CD4-positive, alpha-beta T cell (primary cell): ENCODE data around the gene C1QTNF6. TPM values are rescaled to one million over a fixed set of nuclear protein-coding genes. Genes with fewer than 3 reads are reported as not detected.

Source experiments
- ATAC-seq: fragments of 200-7000 bp; cut with Tn5 transposase; one replicate; pipeline ENCODE4 v1.10.0; 2022; ENCODE audit warnings: mild to moderate bottlenecking; ENCODE audit not compliant: poor library complexity
- CTCF ChIA-PET: fragments of 350-600 bp; sonication (Branson Sonifier 250); formaldehyde crosslinking; loops from one replicate; lab custom pipeline; 2021; ENCODE audit warnings: antibody characterized with exemption, inconsistent platforms; lab: Charles Lee
- POLR2A ChIA-PET: fragments of 350-600 bp; sonication (Branson Sonifier 250); formaldehyde crosslinking; loops from one replicate; lab custom pipeline; 2021; ENCODE audit warnings: antibody characterized with exemption, inconsistent platforms; lab: Charles Lee
- DNase-seq, 14 experiments: peaks; one replicate each; pipeline ENCODE4 v3.0.0-alpha.2; 2013 to 2020; ENCODE audit warnings: mixed read lengths in 2 of 14
- H3K27ac ChIP-seq, 2 donors: one replicate each; pipeline versions ENCODE4 v1.5.1 to v1.7.0; 2013; ENCODE audit warnings: low read length in 2 of 2, low read depth in 1 of 2, mild to moderate bottlenecking in 1 of 2
- H3K27me3 ChIP-seq, 2 experiments: 1 replicate in 1 of 2; 2 replicates in 1 of 2; pipeline versions ENCODE4 v1.6.1 to v1.7.0; 2013; ENCODE audit warnings: low read length in 2 of 2, control low read depth in 1 of 2, mild to moderate bottlenecking in 1 of 2, moderate library complexity in 1 of 2; ENCODE audit not compliant: insufficient read depth in 2 of 2, control insufficient read depth in 1 of 2
- H3K36me3 ChIP-seq: one replicate; pipeline ENCODE4 v1.6.1; 2013; ENCODE audit warnings: low read length, control low read depth; ENCODE audit not compliant: insufficient read depth
- H3K4me1 ChIP-seq: one replicate; pipeline ENCODE4 v1.6.1; 2013; ENCODE audit warnings: low read length, control low read depth; ENCODE audit not compliant: insufficient read depth
- H3K4me3 ChIP-seq: one replicate; pipeline ENCODE4 v1.5.1; 2013; ENCODE audit warnings: mild to moderate bottlenecking, low read length, moderate library complexity
- H3K9me3 ChIP-seq, 2 experiments: 1 replicate in 1 of 2; 2 replicates in 1 of 2; pipeline versions ENCODE4 v1.6.1 to v1.7.0; 2013; ENCODE audit warnings: low read length in 2 of 2, mild to moderate bottlenecking in 2 of 2, control low read depth in 1 of 2, moderate library complexity in 1 of 2; ENCODE audit not compliant: control insufficient read depth in 1 of 2, insufficient read depth in 1 of 2
- H3K27ac Mint-ChIP-seq: one replicate; pipeline ENCODE4 v1.8.0; 2020; ENCODE audit warnings: mixed read lengths
- H3K27me3 Mint-ChIP-seq: one replicate; pipeline ENCODE4 v1.8.0; 2021; ENCODE audit warnings: mixed read lengths
- H3K36me3 Mint-ChIP-seq: one replicate; pipeline ENCODE4 v1.8.0; 2021; ENCODE audit warnings: low read depth, mixed read lengths
- H3K4me1 Mint-ChIP-seq: one replicate; pipeline ENCODE4 v1.8.0; 2021; ENCODE audit warnings: low read depth, mixed read lengths
- H3K4me3 Mint-ChIP-seq: one replicate; pipeline ENCODE4 v1.8.0; 2020; ENCODE audit warnings: mild to moderate bottlenecking, mixed read lengths
- H3K9me3 Mint-ChIP-seq: one replicate; pipeline ENCODE4 v1.8.0; 2020; ENCODE audit warnings: mixed read lengths
- intact Hi-C, 2 experiments: fragments of 100-400 bp; cut with DNase I in 1 of 2; cut with micrococcal nuclease in 1 of 2; formaldehyde crosslinking; loops; one replicate each; pipeline versions ENCODE4 v1.15.1 to v1.9.0; 2023 to 2025; cut with DNase I, micrococcal nuclease
- total RNA-seq, 174 experiments: library from RNA in 2 of 174; stranded (reverse) in 2 of 174; gene quantifications; one replicate each; pipeline ENCODE4 v1.2.3 and lab custom pipeline; 2021 to 2026
- TF ChIP-seq, protein P1 (sequence below): fragments of 200-600 bp; IDR thresholded peaks from one replicate; pipeline ENCODE4 v1.8.0; 2022; ENCODE audit warnings: antibody characterized with exemption, mild to moderate bottlenecking

The C1QTNF6 gene
- total RNA-seq, 2 experiments from 2014 or later, result 11.9 to 12.1 TPM

DNA sequence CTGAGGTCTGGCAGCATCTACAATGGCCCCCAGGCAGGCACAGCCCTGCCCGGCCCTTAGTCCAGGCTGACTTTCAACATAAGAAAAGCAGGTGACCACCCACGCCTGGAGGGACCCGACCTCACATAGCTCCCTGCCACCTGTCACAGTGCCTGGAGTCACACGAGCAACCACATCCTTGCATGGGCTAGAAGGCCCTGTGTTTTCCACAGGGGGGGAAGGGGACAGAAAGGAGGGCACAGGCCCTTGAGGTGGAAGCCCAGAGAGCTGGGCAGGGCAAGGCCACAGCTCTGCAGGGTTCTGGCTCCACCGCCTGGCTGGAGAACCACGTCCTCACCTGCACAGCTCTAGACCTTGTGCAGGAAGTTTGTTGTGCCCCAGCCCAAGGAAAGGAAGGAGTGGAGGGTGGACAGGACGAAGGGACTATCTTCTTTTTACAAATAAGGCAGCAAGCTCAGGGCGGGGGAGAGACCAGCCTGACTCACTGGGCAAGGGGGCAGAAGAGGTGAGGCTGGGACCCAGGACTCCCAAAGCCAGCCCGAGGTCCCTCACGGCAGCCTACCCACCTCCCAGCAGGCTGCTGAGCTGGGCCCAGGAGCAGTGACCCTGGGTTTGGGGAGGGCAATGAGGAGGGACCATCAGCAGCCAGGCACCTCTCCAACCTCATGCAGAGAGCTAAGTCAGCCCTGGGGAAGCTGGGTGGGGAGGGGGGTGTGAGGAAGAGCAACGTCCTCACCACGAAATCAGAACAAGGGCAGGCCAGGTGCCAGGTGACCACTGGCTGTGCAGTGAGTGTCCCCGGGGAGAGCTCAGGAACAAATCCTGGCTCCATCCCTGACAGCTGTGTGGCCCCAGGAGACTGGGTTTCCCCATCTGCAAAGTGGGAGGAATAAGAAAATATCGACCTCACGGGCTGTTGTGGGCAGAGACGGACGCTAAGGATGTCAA is 4.3 kb downstream of the C1QTNF6 start:
- H3K4me1 ChIP-seq, result peaks cover 57% of the 10 kb centered on the region
- H3K4me1 Mint-ChIP-seq, result peaks cover 33% of the 10 kb centered on the region

DNA sequence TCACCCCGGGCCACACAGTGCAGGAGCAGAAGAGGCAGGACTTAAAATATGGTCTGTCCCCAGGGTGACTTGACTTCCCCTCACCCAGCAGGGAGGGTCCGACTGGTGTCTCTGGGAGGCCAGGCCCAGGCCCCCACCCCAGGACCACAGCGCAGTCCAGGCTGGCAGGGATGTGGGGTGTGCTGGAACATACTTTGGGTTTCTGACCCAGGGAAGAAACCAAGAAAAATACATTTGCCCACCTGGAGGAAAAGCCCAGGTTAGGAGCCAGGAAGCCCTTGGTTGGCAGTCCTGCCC is 5.2 kb downstream of the C1QTNF6 start:
- ATAC-seq (no peak), DNase-seq (no peak)
- TF ChIP-seq, protein P1, sequence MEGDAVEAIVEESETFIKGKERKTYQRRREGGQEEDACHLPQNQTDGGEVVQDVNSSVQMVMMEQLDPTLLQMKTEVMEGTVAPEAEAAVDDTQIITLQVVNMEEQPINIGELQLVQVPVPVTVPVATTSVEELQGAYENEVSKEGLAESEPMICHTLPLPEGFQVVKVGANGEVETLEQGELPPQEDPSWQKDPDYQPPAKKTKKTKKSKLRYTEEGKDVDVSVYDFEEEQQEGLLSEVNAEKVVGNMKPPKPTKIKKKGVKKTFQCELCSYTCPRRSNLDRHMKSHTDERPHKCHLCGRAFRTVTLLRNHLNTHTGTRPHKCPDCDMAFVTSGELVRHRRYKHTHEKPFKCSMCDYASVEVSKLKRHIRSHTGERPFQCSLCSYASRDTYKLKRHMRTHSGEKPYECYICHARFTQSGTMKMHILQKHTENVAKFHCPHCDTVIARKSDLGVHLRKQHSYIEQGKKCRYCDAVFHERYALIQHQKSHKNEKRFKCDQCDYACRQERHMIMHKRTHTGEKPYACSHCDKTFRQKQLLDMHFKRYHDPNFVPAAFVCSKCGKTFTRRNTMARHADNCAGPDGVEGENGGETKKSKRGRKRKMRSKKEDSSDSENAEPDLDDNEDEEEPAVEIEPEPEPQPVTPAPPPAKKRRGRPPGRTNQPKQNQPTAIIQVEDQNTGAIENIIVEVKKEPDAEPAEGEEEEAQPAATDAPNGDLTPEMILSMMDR, result no peak
- intact Hi-C loops, result no loop called here
- no peak overlapping the region for H3K4me3 ChIP-seq
- H3K27ac ChIP-seq, result no peak overlapping the region
- no peaks in the 10 kb centered on the region for H3K27me3 Mint-ChIP-seq
- peaks cover 49% of the 10 kb centered on the region for H3K4me1 ChIP-seq
- H3K4me1 Mint-ChIP-seq, result peaks cover 34% of the 10 kb centered on the region
- H3K9me3 ChIP-seq, result no peaks in the 10 kb centered on the region
- H3K4me3 Mint-ChIP-seq, result no peak overlapping the region
- no peaks in the 10 kb centered on the region for H3K36me3 ChIP-seq
- ChIA-PET CTCF (no interaction called here), POLR2A (no interaction called here)
- H3K27me3 ChIP-seq, result no peaks in the 10 kb centered on the region
- no peaks in the 10 kb centered on the region for H3K9me3 Mint-ChIP-seq
- peaks cover 5% of the 10 kb centered on the region for H3K36me3 Mint-ChIP-seq
- no peak overlapping the region for H3K27ac Mint-ChIP-seq

More for the DNA sequence above, 4.3 kb downstream of the C1QTNF6 start:
- no peaks in the 10 kb centered on the region for H3K36me3 ChIP-seq
- Mint-ChIP-seq H3K9me3 (no peaks in the 10 kb centered on the region), H3K36me3 (peaks cover 5% of the 10 kb centered on the region), H3K4me3 (peak overlapping the region; percentile 25), H3K27me3 (no peaks in the 10 kb centered on the region), H3K27ac (peak overlapping the region; percentile 24)
- ATAC-seq (no peak), DNase-seq (peak in 2 of 14 experiments; percentile 28 to 35)
- no peak overlapping the region for H3K4me3 ChIP-seq
- POLR2A ChIA-PET, result no interaction called here
- TF ChIP-seq, protein P1, result no peak
- H3K9me3 ChIP-seq, result no peaks in the 10 kb centered on the region
- intact Hi-C loops, result no loop called here
- H3K27me3 ChIP-seq, result no peaks in the 10 kb centered on the region
- CTCF ChIA-PET, result interaction anchor here (1.5 kb wide), 1 partner anchor 15 kb away, joined by 3 read pairs; no protein-coding TSS in a partner anchor
- no peak overlapping the region for H3K27ac ChIP-seq

DNA sequence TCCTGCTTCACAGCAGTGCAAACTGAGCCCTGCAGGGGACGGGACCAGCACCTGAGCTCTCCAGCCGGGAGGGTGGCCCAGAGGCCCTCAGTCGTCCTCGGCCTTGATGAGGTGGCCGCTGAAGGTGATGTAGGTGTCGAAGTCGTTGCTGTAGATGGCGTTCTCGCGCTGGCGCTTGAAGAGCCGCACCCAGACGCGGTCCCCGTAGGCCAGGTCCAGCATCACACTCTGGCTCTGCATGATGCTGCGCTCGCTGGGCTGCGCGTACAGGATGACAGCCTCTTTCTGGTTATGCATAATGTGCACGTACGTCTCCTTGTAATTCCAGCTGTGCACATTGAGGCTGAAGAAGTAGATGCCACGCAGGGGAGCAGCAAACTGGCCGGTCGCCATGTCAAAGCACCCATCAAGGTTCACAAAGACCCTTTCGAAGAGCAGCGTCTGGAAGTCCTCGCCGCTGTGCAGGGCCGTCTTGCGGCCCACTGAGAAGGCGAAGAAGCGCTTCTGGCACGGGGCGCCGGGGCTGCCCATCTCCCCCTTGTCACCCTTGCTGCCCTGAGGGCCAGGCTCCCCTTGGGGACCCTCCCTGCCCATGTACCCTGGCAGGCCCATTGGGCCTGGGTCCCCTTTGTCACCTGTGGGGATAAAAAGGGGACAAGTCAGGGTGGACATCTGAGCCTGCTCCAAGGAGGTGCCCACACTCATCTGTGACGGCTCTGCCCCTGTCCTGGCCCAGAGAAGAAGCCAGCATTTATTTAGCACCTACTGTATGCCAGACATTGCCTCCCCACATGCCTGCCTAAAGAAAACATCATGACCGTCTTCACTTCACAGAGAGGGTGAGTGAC is 5.7 kb downstream of the C1QTNF6 start:
- intact Hi-C loops, result no loop called here
- no peak overlapping the region for H3K27ac Mint-ChIP-seq

More for the DNA sequence above, 5.7 kb downstream of the C1QTNF6 start:
- Histone ChIP-seq H3K27me3 (no peaks in the 10 kb centered on the region), H3K4me3 (no peak overlapping the region), H3K27ac (no peak overlapping the region), H3K36me3 (no peaks in the 10 kb centered on the region), H3K9me3 (no peaks in the 10 kb centered on the region), H3K4me1 (peaks cover 49% of the 10 kb centered on the region)
- ChIA-PET POLR2A (no interaction called here), CTCF (no interaction called here)
- no peaks in the 10 kb centered on the region for H3K9me3 Mint-ChIP-seq
- H3K4me1 Mint-ChIP-seq, result peaks cover 35% of the 10 kb centered on the region
- peaks cover 5% of the 10 kb centered on the region for H3K36me3 Mint-ChIP-seq
- ATAC-seq (no peak), DNase-seq (no peak)
- no peak overlapping the region for H3K4me3 Mint-ChIP-seq
- H3K27me3 Mint-ChIP-seq, result no peaks in the 10 kb centered on the region
- TF ChIP-seq, protein P1, result no peak
